Measurements from ENCODE around the gene POFUT1.
"Not testable (repeated sequence)": the region's sequence is repeated elsewhere in the genome, so short reads cannot be mapped to it uniquely, and the experiment has no call there.

Gene POFUT1

GRCh38 chr20:32207626-32208498 lies at the start of gene POFUT1, which contains the start of gene PLAGL2:
Gene POFUT1 (plus strand): TSS chr20:32207880. CDS start chr20:32207942, 62 bp downstream.
Gene PLAGL2 (minus strand): TSS chr20:32207743. CDS start chr20:32202178, 5,565 bp downstream.
- DNase-seq = peak; percentile 91

DNA sequence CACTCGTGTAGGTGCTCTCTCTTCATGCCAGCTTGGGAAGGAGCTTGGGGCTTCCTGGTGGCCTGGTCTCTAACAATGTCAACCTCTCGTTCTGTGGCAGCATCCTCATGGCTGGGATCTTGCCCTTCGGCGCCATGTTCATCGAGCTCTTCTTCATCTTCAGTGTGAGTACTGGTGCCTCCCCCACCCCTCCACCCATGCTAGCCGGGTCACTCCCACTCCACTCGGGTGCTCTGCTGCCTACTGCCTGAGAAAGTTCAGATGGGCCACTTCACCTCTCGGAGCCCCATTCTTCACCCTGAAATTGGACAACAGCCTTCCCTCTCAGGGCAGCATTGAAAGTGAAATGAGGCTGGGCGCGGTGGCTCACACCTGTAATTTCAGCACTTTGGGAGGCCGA lies 49.3 kb upstream of the POFUT1 start:
- no peak for DNase-seq

DNA sequence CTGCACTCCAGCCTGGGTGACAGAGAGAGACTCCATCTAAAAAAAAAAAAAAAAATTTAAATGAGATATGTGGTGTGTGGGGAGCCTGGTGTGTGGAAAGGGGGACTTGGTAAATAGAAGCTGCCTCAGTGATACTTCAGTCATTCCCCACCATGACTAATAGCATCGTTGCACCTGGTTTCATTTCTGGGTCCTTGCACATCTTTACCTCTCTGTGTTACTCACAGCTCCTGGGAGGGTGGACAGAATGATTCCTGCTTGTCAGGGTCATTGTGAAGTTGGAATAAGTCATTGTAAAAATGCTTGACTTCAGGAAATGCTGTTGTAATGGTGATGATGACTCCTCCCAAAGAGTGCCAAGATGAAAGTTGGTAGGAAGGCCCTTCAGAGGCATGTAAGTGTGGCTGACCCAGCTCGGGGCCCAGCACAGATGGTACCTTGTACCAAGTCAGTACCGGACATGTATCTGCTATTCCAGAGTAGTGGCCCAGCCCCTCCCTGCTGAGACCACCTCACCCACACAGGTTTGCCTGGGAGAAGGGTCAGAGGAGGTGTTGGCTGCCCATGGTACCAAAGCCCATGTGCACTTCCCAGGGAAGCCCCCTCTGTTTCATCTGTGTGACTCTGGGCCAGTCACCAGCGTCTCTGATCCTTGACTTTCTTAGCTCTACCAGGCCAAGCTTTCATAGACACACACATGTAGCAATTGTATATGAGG lies 48.6 kb upstream of the POFUT1 start:
- DNase-seq = no peak

GRCh38 chr20:32159766-32160221 lies 47.9 kb upstream of the POFUT1 start:
- no peak for DNase-seq

- no peak for DNase-seq
These were observed 47.3 kb upstream of the POFUT1 start for GRCh38 chr20:32160341-32160740.

GRCh38 chr20:32162351-32162750 lies 45.3 kb upstream of the POFUT1 start:
- DNase-seq = no peak

GRCh38 chr20:32163951-32164350 lies 43.7 kb upstream of the POFUT1 start:
- no peak for DNase-seq

DNA sequence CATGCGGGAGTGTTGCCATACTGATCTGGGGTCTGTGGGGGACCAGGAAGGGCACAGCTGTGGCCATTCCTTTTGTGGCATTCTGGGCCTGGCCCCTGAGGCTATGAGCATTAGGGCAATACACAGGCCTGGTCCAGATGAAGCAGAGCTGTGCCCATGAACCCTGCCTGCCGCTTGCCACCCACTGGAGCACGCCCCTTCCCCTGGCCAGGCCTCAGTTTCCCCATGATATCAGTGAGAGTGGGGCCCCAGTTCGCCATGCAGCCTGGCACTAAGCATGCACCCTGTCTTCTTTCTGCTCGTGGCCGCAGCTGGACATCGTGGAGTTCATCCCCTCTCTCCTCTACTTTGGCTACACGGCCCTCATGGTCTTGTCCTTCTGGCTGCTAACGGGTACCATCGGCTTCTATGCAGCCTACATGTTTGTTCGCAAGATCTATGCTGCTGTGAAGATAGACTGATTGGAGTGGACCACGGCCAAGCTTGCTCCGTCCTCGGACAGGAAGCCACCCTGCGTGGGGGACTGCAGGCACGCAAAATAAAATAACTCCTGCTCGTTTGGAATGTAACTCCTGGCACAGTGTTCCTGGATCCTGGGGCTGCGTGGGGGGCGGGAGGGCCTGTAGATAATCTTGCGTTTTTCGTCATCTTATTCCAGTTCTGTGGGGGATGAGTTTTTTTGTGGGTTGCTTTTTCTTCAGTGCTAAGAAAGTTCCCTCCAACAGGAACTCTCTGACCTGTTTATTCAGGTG lies 42.5 kb upstream of the POFUT1 start:
- DNase-seq = no peak

- DNase-seq = no peak
These were observed 41.7 kb upstream of the POFUT1 start for GRCh38 chr20:32165836-32166545.

DNA sequence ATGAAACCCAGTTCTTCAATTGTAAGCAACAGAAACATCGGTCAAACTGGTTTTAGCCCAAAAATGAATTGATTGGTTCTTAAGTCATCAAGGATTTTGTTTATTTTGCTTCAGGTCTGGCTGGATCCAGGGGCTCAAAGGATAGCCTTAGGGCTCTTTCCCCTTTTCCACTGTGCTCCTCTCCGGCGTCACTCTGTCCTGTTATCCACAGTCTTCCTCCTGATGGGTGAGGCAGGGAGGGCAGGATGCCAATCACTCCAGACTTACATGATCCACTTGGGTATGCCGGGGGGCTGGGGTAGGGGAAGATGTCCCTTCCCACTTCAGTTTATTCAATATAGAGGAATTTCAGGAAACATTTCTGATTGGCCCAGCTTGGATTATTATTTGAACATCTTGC lies 40.1 kb upstream of the POFUT1 start:
- DNase-seq = no peak

GRCh38 chr20:32168184-32168910 lies 39.3 kb upstream of the POFUT1 start:
- no peak for DNase-seq

GRCh38 chr20:32177696-32178095 lies 30.0 kb upstream of the POFUT1 start:
- not testable (repeated sequence) for DNase-seq

DNA sequence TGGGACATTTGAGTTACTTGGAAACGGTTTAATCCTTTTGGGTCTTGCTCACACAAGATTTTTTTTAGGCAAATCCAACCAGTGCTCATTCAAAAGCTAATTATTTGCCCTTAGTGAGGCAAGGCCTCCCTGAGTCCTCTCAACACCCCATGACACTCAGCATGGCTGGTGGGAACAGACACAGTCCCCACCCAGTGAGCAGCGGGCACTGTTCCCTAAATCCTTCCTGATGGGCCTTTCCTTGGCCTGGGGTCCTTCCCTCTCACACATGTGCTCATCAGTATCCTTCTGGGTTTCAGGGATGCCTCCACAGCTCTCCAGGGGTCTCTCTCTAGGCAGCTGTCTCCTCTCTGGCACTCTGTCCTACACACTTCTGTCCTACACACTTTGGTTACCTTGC lies 28.2 kb upstream of the POFUT1 start:
- no peak for DNase-seq

GRCh38 chr20:32179934-32180333 lies 27.7 kb upstream of the POFUT1 start:
- DNase-seq = no peak

GRCh38 chr20:32181606-32182005 lies 26.1 kb upstream of the POFUT1 start:
- no peak for DNase-seq

GRCh38 chr20:32183947-32184635 lies 23.6 kb upstream of the POFUT1 start:
- no peak for DNase-seq

- no peak for DNase-seq
These were observed 22.6 kb upstream of the POFUT1 start for GRCh38 chr20:32184961-32185603.

- DNase-seq = no peak
These were observed 21.2 kb upstream of the POFUT1 start for GRCh38 chr20:32186506-32186905.

- no peak for DNase-seq
These were observed 19.1 kb upstream of the POFUT1 start for GRCh38 chr20:32188376-32189122.

DNA sequence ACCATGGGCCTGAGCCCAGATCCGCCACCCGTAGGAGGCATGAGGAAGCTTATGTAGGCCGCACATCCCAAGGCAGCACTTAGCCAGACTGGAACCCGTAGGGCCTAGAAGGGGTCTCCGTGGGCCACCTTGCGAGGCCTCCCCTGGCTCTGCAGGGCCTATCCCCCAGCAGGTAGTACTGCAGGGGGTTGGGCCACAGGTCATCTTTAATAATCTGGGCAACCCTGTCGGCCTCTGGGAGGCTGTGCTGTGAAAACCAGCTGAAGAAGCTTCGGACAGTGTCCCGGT lies 18.6 kb upstream of the POFUT1 start:
- DNase-seq = no peak

Data from CD4-positive, alpha-beta T cell treated with Interleukin-17A for 1 hour (primary cell).